MM.1S (cell line): Measurements from ENCODE around the gene SLC29A3.

Source experiments
- DNase-seq: peaks from one replicate; pipeline ENCODE4 v3.0.0-alpha.2; 2015
- H2AFZ ChIP-seq: fragments of 300-600 bp; sonication (generic); 2 replicates; pipeline ENCODE4 v1.6.0; 2016; ENCODE audit warnings: antibody characterized with exemption, low read length
- H3F3A ChIP-seq: fragments of 300-600 bp; sonication (generic); 2 replicates; pipeline ENCODE4 v1.6.1; 2016; ENCODE audit warnings: mild to moderate bottlenecking, antibody characterized with exemption, low read length, moderate library complexity, mixed read lengths; ENCODE audit not compliant: insufficient read depth
- H3K27ac ChIP-seq: fragments of 300-600 bp; sonication (generic); 2 replicates; pipeline ENCODE4 v1.5.1; 2016; ENCODE audit warnings: mild to moderate bottlenecking, low read length
- H3K27me3 ChIP-seq: fragments of 300-600 bp; sonication (generic); replicated peaks from 2 replicates; pipeline ENCODE4 v1.6.0; 2016; ENCODE audit warnings: low read length; ENCODE audit not compliant: insufficient read depth
- H3K36me3 ChIP-seq: fragments of 300-600 bp; sonication (generic); replicated peaks from 2 replicates; pipeline ENCODE4 v1.6.1; 2016; ENCODE audit warnings: mild to moderate bottlenecking, low read length, mixed read lengths; ENCODE audit not compliant: insufficient read depth
- H3K4me1 ChIP-seq: fragments of 300-600 bp; sonication (generic); 2 replicates; pipeline ENCODE4 v1.6.1; 2016; ENCODE audit warnings: low read length, mixed read lengths
- H3K4me2 ChIP-seq: fragments of 300-600 bp; sonication (generic); 2 replicates; pipeline ENCODE4 v1.6.0; 2016; ENCODE audit warnings: low read depth, low read length
- H3K4me3 ChIP-seq: fragments of 300-600 bp; sonication (generic); 2 replicates; pipeline ENCODE4 v1.5.1; 2016; ENCODE audit warnings: low read length, mixed read lengths
- H3K79me2 ChIP-seq: fragments of 300-600 bp; sonication (generic); 2 replicates; pipeline ENCODE4 v1.6.1; 2016; ENCODE audit warnings: mixed run types, low read length, mixed read lengths
- H3K9ac ChIP-seq: fragments of 300-600 bp; sonication (generic); 2 replicates; pipeline ENCODE4 v1.6.1; 2016; ENCODE audit warnings: low read length, mixed read lengths
- H3K9me2 ChIP-seq: fragments of 300-600 bp; sonication (generic); replicated peaks from 2 replicates; pipeline ENCODE4 v1.6.1; 2016; ENCODE audit warnings: mild to moderate bottlenecking, low read length, mixed read lengths; ENCODE audit not compliant: insufficient read depth
- H3K9me3 ChIP-seq: fragments of 300-600 bp; sonication (generic); replicated peaks from 2 replicates; pipeline ENCODE4 v1.6.1; 2016; ENCODE audit warnings: mild to moderate bottlenecking, low read length, mixed read lengths; ENCODE audit not compliant: insufficient read depth
- H4K20me1 ChIP-seq: fragments of 300-600 bp; sonication (generic); 2 replicates; pipeline ENCODE4 v1.6.1; 2016; ENCODE audit warnings: mild to moderate bottlenecking, low read length, moderate library complexity, mixed read lengths; ENCODE audit not compliant: insufficient read depth
- CTCF ChIP-seq: fragments of 300-600 bp; sonication (generic); IDR thresholded peaks from 2 replicates; pipeline ENCODE4 v1.5.1; 2016; ENCODE audit warnings: antibody characterized with exemption, low read length, mixed read lengths
- EZH2 ChIP-seq: fragments of 300-600 bp; sonication (generic); optimal IDR thresholded peaks from 2 replicates; pipeline ENCODE3; 2017; ENCODE audit warnings: low read depth, mild to moderate bottlenecking, antibody characterized with exemption, low read length, mixed read lengths
- EZH2phosphoT487 ChIP-seq: fragments of 300-600 bp; sonication (generic); IDR thresholded peaks from 2 replicates; pipeline ENCODE4 v1.6.1; 2018; ENCODE audit warnings: antibody characterized with exemption, low read length

The SLC29A3 gene

GRCh38 chr10:71302451-71302850, 16.6 kb upstream of the SLC29A3 start:
- no peak for DNase-seq
- Histone ChIP-seq H3K27ac (no peak overlapping the region), H3K9me2 (no peaks in the 10 kb centered on the region), H3K4me2 (no peak overlapping the region), H3K9me3 (no peaks in the 10 kb centered on the region), H3K9ac (no peak overlapping the region), H3K27me3 (peaks cover 60% of the 10 kb centered on the region), H3K4me1 (no peaks in the 10 kb centered on the region), H4K20me1 (no peaks in the 10 kb centered on the region), H3F3A (no peaks in the 10 kb centered on the region), H3K4me3 (no peak overlapping the region), H3K36me3 (no peaks in the 10 kb centered on the region), H2AFZ (no peak overlapping the region), H3K79me2 (no peaks in the 10 kb centered on the region)
- TF ChIP-seq EZH2phosphoT487 (no peak), CTCF (no peak), EZH2 (no peak)

- Histone ChIP-seq H3F3A (no peaks in the 10 kb centered on the region), H3K36me3 (no peaks in the 10 kb centered on the region), H3K27ac (no peak overlapping the region), H3K27me3 (peaks cover 54% of the 10 kb centered on the region), H3K9ac (no peak overlapping the region), H3K4me1 (no peaks in the 10 kb centered on the region), H3K79me2 (no peaks in the 10 kb centered on the region), H3K4me2 (no peak overlapping the region), H2AFZ (no peak overlapping the region), H3K9me3 (no peaks in the 10 kb centered on the region), H3K9me2 (no peaks in the 10 kb centered on the region), H3K4me3 (no peak overlapping the region), H4K20me1 (no peaks in the 10 kb centered on the region)
- peak; percentile 68 for DNase-seq
- TF ChIP-seq CTCF = peak; percentile 57
- TF ChIP-seq EZH2phosphoT487 = no peak
Measured at GRCh38 chr10:71302874-71303568, 16.0 kb upstream of the SLC29A3 start.

- peaks cover 49% of the 10 kb centered on the region for H3K27me3 ChIP-seq
- no peak overlapping the region for H3K27ac ChIP-seq
- no peak overlapping the region for H3K4me2 ChIP-seq
- no peak overlapping the region for H3K4me3 ChIP-seq
- H4K20me1 ChIP-seq = no peaks in the 10 kb centered on the region
- no peaks in the 10 kb centered on the region for H3K79me2 ChIP-seq
- H3K36me3 ChIP-seq = no peaks in the 10 kb centered on the region
- no peak overlapping the region for H2AFZ ChIP-seq
- H3K9me3 ChIP-seq = no peaks in the 10 kb centered on the region
- H3F3A ChIP-seq = no peaks in the 10 kb centered on the region
- no peak for DNase-seq
- H3K9me2 ChIP-seq = no peaks in the 10 kb centered on the region
- no peak for TF ChIP-seq CTCF
- TF ChIP-seq EZH2 = no peak
- no peak for TF ChIP-seq EZH2phosphoT487
- no peaks in the 10 kb centered on the region for H3K4me1 ChIP-seq
- H3K9ac ChIP-seq = no peak overlapping the region
Measured at GRCh38 chr10:71303569-71303907, 15.5 kb upstream of the SLC29A3 start.
